Osteocyte (in vitro differentiated cells): ENCODE results near the gene HS6ST1. TPM values are rescaled to one million over a fixed set of nuclear protein-coding genes. Genes with fewer than 3 reads are reported as not detected.

ENCODE experiments used
- DNase-seq: peaks from one replicate; pipeline ENCODE4 v3.0.0; 2021; ENCODE audit warnings: mixed read lengths; ENCODE audit not compliant: unreplicated experiment; ENCODE audit errors: extremely low spot score
- H3K27ac Mint-ChIP-seq: one replicate; pipeline ENCODE4 v1.8.0; 2021; ENCODE audit warnings: mild to moderate bottlenecking, mixed read lengths; ENCODE audit not compliant: unreplicated experiment
- H3K27me3 Mint-ChIP-seq: one replicate; pipeline ENCODE4 v1.8.0; 2021; ENCODE audit warnings: mixed read lengths; ENCODE audit not compliant: unreplicated experiment
- H3K36me3 Mint-ChIP-seq: one replicate; pipeline ENCODE4 v1.8.0; 2021; ENCODE audit warnings: mixed read lengths; ENCODE audit not compliant: unreplicated experiment
- H3K4me1 Mint-ChIP-seq: one replicate; pipeline ENCODE4 v1.8.0; 2021; ENCODE audit warnings: mixed read lengths; ENCODE audit not compliant: unreplicated experiment
- H3K4me3 Mint-ChIP-seq: one replicate; pipeline ENCODE4 v1.8.0; 2021; ENCODE audit warnings: mild to moderate bottlenecking, moderate library complexity, mixed read lengths; ENCODE audit not compliant: unreplicated experiment
- H3K9me3 Mint-ChIP-seq: one replicate; pipeline ENCODE4 v1.8.0; 2021; ENCODE audit warnings: mixed read lengths; ENCODE audit not compliant: unreplicated experiment
- total RNA-seq: library from RNA; stranded (reverse); gene quantifications from 2 replicates; pipeline ENCODE4 v1.2.1, GENCODE V29; 2021
- TF ChIP-seq, protein P1 (sequence below): fragments of 200-600 bp; sonication (generic); IDR thresholded peaks from 2 replicates; pipeline ENCODE4 v1.5.0; 2021; ENCODE audit warnings: antibody characterized with exemption, mild to moderate bottlenecking, moderate library complexity

Gene HS6ST1
- total RNA-seq, 1 donor from 2014 or later = 43.0 TPM

DNA sequence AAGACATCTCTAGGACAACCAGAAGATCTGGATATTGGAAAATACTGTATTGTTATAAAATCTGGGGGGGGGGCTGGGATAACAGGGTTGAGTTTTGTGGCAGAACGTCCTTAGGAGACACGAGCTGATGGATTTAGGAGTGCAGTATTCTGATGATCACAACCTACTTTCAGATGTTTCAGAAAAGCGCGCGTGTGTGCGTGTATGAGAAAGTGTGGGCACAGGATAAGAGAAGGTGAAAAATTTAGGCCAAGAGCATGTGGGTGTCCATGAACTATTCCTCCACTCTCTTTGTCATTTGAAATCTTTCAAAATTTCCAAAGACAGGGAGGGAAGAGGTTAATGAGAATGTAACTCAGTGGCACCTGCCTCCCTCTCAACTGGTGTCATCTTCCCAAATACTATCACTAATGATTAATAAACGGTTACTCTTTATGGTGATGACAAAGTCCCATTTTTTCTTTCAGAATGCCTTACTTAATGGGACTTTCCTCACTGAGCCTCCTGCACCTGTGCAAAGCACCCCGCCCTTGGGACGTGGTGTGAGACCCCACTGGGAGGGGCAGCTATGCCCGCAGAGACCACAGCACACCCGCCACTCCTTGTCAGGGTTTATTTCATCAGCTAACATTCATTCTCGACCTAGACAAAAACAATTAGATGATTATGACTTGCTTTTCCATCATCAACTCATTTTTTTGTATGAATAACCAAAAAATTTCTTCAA, 53.6 kb downstream of the HS6ST1 start:
- Mint-ChIP-seq H3K36me3 (peaks cover 1% of the 10 kb centered on the region), H3K27ac (no peak overlapping the region), H3K9me3 (no peaks in the 10 kb centered on the region), H3K27me3 (no peaks in the 10 kb centered on the region), H3K4me1 (peaks cover 24% of the 10 kb centered on the region), H3K4me3 (no peak overlapping the region)
- DNase-seq = peak; percentile 40
- TF ChIP-seq, protein P1, sequence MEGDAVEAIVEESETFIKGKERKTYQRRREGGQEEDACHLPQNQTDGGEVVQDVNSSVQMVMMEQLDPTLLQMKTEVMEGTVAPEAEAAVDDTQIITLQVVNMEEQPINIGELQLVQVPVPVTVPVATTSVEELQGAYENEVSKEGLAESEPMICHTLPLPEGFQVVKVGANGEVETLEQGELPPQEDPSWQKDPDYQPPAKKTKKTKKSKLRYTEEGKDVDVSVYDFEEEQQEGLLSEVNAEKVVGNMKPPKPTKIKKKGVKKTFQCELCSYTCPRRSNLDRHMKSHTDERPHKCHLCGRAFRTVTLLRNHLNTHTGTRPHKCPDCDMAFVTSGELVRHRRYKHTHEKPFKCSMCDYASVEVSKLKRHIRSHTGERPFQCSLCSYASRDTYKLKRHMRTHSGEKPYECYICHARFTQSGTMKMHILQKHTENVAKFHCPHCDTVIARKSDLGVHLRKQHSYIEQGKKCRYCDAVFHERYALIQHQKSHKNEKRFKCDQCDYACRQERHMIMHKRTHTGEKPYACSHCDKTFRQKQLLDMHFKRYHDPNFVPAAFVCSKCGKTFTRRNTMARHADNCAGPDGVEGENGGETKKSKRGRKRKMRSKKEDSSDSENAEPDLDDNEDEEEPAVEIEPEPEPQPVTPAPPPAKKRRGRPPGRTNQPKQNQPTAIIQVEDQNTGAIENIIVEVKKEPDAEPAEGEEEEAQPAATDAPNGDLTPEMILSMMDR = no peak

DNA sequence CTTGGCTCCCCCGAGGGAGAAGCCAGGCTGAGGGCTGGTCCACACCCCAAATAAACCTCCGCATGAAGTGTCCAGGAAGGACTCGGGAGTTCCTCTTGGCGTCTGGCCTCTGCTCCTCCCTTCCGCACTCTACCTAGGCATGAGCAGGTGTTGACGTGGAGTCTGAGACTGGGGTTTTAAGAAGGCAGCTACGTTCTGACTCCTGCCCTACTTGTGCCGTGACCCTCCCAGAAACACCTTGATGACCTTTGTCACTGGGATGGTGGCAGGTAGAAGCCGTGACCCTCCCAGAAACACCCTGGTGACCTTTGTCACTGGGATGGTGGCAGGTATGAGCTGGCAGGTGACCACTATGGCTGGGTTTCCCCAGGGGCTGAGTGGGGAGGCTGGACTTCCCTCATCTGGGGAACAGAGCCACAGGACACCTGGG, 54.8 kb downstream of the HS6ST1 start:
- peak; percentile 54 for DNase-seq
- TF ChIP-seq, protein P1 = no peak
- Mint-ChIP-seq H3K36me3 (peaks cover 1% of the 10 kb centered on the region), H3K4me3 (no peak overlapping the region), H3K27ac (no peak overlapping the region), H3K27me3 (no peaks in the 10 kb centered on the region), H3K4me1 (peaks cover 24% of the 10 kb centered on the region), H3K9me3 (no peaks in the 10 kb centered on the region)

DNA sequence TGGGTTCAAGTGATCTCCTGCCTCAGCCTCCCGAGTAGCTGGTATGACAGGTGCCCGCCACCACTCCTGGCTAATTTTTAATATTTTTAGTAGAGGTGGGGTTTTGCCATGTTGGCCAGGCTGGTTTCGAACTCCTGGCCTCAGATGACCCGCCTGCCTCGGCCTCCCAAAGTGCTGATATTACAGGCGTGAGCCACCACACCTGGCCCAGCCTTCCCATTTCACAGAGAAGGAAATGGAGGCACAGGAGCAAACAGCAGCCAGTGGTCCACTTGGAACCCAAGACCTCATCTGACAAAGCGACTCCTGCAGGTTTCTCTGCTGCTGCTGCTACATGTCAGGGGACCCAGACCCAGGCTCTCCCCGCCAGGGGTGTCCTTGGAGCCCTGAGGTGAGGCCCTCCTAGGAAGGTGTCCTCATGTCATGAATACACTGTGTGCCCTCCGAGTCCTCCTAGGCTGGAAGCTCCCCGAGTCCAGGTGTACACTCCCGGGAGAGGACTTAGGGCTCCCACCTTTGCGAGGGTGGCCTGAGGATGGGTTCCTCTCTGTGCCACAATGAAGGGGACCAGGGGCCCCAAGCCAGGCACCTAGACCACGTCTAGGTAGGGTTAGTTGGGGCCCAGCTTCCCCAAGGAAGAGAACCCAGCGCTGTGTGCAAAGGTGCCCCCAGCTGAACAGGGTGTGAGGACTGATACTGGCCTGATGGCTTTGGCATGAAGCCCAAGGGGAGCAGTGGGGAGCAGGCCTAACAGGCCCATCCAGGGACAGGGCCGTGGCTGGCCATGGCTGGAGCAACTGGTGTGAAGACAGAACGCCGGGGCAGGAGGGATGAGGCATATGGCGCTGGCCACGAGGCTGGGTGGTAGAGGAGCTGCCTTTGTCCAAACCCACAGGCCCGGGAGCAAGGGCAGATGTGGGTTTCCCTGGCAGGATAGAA, 56.1 kb downstream of the HS6ST1 start:
- Mint-ChIP-seq H3K4me3 (no peak overlapping the region), H3K27ac (no peak overlapping the region), H3K27me3 (no peaks in the 10 kb centered on the region)

DNA sequence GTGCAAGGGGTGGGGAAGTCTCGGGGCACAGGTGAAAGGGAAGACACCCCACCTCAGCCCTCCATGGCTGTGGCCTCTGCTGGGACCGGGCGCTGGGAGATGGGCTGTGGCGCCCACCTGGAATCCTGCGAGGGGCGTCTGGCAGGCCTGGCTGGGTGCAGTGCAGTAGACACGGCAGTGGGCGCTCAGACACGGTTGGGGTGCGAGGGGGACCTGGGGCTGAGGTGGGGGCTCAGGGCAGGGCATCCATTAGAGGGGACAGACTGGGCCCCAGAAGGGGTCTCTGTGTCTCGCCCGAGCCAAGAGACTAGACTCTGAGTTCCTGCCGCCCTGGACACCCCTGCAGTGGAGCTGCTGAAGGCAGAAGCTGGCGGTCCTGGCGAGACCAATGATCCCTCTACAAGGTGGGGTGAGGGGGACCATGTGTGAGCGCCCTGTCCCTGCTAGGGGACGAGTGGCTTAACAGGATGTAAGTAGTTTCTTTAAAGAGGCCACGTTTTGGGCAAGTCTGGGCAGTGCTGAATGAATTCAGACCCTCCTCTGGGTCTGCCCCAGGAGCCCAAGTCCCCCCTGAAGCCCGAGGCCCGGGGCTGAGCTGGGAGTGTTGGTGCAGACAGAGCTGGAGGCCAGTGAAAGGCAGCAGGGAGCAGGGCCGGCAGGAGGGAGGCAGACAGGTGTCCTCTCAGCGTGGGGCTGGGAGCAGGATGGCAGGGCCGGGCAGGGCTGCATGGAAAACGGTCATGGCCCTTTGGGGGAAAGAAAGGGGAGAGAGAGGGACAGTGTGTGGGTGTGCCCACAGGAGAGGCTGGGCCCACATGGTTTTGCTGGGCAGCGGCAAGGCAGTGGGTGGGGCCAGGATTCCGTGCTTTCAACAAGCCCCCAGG, 57.2 kb downstream of the HS6ST1 start:
- Mint-ChIP-seq H3K9me3 (no peaks in the 10 kb centered on the region), H3K36me3 (peaks cover 1% of the 10 kb centered on the region), H3K4me1 (peaks cover 24% of the 10 kb centered on the region), H3K27me3 (no peaks in the 10 kb centered on the region), H3K4me3 (peak overlapping the region; percentile 52), H3K27ac (peak overlapping the region; percentile 98)
- peak; percentile 80 for DNase-seq
- TF ChIP-seq, protein P1 = no peak

More for the DNA sequence above, 56.1 kb downstream of the HS6ST1 start:
- H3K9me3 Mint-ChIP-seq = no peaks in the 10 kb centered on the region
- H3K4me1 Mint-ChIP-seq = peaks cover 24% of the 10 kb centered on the region
- peaks cover 1% of the 10 kb centered on the region for H3K36me3 Mint-ChIP-seq
- TF ChIP-seq, protein P1 = no peak
- peak; percentile 78 for DNase-seq
